Measurements from ENCODE around the gene EPN2. TPM values are rescaled to one million over a fixed set of nuclear protein-coding genes. Genes with fewer than 3 reads are reported as not detected.

EPN2 gene
- total and polyA plus RNA-seq, 4 donors = 5.6 to 23.8 (median 12.2) TPM

DNA sequence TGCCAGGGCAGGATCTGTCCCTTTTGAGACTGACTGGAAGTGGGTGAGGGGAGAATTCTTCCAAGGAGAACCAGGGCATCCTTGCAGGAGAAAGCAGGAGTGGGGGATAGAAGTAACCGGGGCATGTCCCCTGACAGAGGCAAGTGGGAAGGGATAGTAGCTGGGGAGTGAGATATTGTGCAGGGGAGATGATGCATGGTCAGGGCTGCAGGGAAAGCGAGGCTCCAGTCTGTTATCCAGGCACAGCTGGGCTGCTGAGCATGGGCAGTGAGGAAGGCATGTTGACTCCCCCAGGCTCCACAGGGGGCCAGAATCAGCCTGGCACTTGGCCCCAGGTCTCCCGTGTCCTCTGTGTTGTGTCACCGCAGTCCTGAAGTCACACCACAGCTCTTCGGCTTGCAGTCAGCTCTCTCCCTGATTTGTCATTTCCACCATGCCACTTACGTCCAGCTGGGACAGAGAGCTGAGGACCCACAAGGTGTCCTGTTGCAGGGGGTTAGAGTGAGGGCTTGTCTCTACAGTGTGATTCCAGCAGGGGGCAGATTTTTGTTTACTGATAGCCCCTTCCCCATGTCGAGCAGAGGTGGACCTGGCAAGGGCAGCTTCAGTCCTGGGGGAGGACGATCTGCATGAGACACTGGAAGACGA lies 84.4 kb downstream of the EPN2 start (continued):
- no peak for TF ChIP-seq ZBTB33 (IDR thresholded peaks at IDR 0.05)

DNA sequence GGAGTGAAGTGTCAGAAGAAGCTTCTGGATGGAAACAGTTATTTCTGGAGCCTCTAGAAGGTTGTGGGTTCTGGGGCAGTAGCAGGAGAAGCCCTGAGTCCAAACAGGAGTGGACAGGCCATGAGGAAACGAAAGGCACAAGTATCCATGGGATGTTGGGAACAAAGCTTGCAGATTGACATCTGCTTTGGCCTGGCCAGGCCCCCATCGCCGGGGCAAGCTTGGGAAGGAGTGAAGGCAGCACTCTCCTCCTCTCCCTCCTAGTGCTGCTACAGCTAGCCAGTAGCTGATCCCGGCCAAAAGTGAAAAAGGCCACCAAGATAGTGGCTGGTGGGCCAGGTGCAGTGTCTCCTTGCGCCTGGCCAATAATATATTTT lies 85.0 kb downstream of the EPN2 start:
- no peak overlapping the region for H3K27ac ChIP-seq (ENCODE audit: low read depth in 1 of 2, low read length in 2 of 2)

More for the DNA sequence above, 85.0 kb downstream of the EPN2 start:
- no peak for TF ChIP-seq ZBTB33 (IDR thresholded peaks at IDR 0.05)
- no peak for TF ChIP-seq SP1 (IDR thresholded peaks at IDR 0.05)
- no peak for TF ChIP-seq TAF1 (conservative IDR thresholded peaks at IDR 0.05)
- TF ChIP-seq REST (IDR thresholded peaks at IDR 0.05) = no peak
- TF ChIP-seq HNF4G (IDR thresholded peaks at IDR 0.05) = no peak
- TF ChIP-seq MAX (IDR thresholded peaks at IDR 0.05) = no peak
- no peak for TF ChIP-seq EGR1 (IDR thresholded peaks at IDR 0.05; ENCODE audit: low read depth in 2 of 2)
- TF ChIP-seq JUND (IDR thresholded peaks at IDR 0.05) = no peak
- TF ChIP-seq, protein P1, sequence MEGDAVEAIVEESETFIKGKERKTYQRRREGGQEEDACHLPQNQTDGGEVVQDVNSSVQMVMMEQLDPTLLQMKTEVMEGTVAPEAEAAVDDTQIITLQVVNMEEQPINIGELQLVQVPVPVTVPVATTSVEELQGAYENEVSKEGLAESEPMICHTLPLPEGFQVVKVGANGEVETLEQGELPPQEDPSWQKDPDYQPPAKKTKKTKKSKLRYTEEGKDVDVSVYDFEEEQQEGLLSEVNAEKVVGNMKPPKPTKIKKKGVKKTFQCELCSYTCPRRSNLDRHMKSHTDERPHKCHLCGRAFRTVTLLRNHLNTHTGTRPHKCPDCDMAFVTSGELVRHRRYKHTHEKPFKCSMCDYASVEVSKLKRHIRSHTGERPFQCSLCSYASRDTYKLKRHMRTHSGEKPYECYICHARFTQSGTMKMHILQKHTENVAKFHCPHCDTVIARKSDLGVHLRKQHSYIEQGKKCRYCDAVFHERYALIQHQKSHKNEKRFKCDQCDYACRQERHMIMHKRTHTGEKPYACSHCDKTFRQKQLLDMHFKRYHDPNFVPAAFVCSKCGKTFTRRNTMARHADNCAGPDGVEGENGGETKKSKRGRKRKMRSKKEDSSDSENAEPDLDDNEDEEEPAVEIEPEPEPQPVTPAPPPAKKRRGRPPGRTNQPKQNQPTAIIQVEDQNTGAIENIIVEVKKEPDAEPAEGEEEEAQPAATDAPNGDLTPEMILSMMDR (IDR thresholded peaks at IDR 0.05; ENCODE audit: low read depth, low read length, missing input control) = no peak
- Histone ChIP-seq H3K4me3 (ENCODE audit: low read depth in 1 of 3, low read length in 3 of 3) (no peak overlapping the region), H3K9ac (ENCODE audit: low read depth in 1 of 2, low read length in 2 of 2) (no peak overlapping the region), H3K4me1 (ENCODE audit: control insufficient read depth in 4 of 4, insufficient read depth in 4 of 4, low read length in 3 of 4) (peaks cover 0 to 12% (median 7%) of the 10 kb centered on the region in 4 donors), H3K9me3 (ENCODE audit: control insufficient read depth in 4 of 4, low read length in 3 of 4) (peaks cover 0 to 4% (median 0%) of the 10 kb centered on the region in 4 donors), H3K36me3 (ENCODE audit: control insufficient read depth in 4 of 4, insufficient read depth in 3 of 4, low read depth in 1 of 4, low read length in 3 of 4) (no peaks in the 10 kb centered on the region), H3K27me3 (ENCODE audit: control insufficient read depth in 4 of 4, insufficient read depth in 4 of 4, low read length in 3 of 4) (no peaks in the 10 kb centered on the region)
- 84% methylated on average over 5 of the region's 5 CpGs for WGBS
- no peak for DNase-seq (ENCODE audit: low spot score)

Data from liver (tissue), 9 donors.